Esophagus muscularis mucosa (tissue), 4 donors: ENCODE results near the gene IRX2.

Source experiments
- CTCF ChIP-seq, 3 experiments: fragments of 200-600 bp in 2 of 3; fragments of 450-650 bp in 1 of 3; sonication (generic) in 2 of 3; IDR thresholded peaks; one replicate each; pipeline ENCODE4 v1.5.1; 2017 to 2019; ENCODE audit warnings: antibody characterized with exemption in 3 of 3, mild to moderate bottlenecking in 2 of 3, moderate library complexity in 1 of 3
- EP300 ChIP-seq: sonication (generic); formaldehyde crosslinking; IDR thresholded peaks from one replicate; pipeline ENCODE4 v1.6.1; 2017; ENCODE audit warnings: antibody characterized with exemption
- POLR2A ChIP-seq: fragments of 450-650 bp; IDR thresholded peaks from one replicate; pipeline ENCODE4 v1.6.1; 2017; ENCODE audit warnings: antibody characterized with exemption, moderate library complexity, mild to moderate bottlenecking, low read depth
- POLR2AphosphoS5 ChIP-seq, 2 donors: sonication (generic); formaldehyde crosslinking; IDR thresholded peaks; one replicate each; pipeline ENCODE4 v1.6.1; 2017; ENCODE audit warnings: antibody characterized with exemption in 2 of 2

- no peak for TF ChIP-seq CTCF (IDR thresholded peaks at IDR 0.05)
- TF ChIP-seq EP300 = no peak
- TF ChIP-seq POLR2AphosphoS5 (IDR thresholded peaks at IDR 0.05) = no peak
- no peak for TF ChIP-seq POLR2A
Observed at GRCh38 chr5:2697446-2698200, 53.9 kb downstream of the IRX2 start.
